Activated T-cell treated with anti-CD3 and anti-CD28 coated beads for 24 hours (primary cell): Measurements from ENCODE around the gene SH3D21.

Experiments
- DNase-seq: peaks from one replicate; pipeline ENCODE4 v3.0.0-alpha.2; 2020; ENCODE audit warnings: low read depth

The SH3D21 gene

DNA sequence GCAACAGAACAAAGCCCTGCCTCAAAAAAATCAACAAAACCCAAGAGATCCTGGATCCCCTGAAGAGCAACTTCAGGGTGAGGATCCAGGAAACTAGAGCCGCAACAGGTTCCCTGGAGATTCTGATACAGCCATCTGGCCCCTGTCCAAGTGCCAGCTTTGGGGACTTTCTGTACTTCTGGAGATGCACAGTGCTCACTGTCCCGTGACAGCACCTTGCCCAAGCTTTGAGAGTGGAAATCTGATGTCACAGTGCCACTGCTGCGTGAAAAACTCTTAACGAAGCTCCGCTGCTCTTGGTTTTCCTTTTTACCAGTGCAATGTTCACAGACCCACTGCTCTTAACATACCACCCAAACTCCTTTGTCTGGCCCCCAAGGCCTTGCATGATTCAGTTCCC, 53.2 kb downstream of the SH3D21 start:
- DNase-seq, result no peak

DNA sequence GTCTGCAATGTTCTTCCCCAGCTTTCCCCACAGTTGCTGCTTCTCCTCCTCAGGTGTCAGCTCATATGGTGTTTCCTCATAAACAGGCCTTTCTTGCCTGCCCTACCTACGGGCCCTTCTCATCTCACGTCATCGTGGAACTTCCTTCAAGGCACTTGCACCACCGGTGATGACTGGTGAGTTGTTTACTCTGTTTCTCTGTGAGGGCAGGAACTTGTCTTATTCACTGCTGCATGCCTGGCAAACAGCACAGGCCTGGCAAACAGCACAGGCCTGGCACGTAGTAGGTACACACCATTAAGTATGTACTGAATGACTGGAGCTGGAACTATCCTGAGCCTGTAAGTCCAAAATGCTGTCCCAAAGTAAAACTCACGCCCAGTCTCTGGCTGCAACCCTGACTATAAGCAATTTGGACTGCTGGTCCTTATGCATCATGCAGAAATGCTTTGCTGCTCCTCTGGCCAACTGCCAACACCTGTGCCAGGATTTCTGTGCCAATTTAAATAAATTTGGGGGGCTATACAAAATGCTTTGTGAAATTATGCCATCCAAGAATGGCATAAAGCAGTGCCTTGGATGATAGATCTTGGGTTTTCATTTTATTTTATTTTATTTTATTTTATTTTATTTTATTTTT, 53.9 kb downstream of the SH3D21 start:
- no peak for DNase-seq

DNA sequence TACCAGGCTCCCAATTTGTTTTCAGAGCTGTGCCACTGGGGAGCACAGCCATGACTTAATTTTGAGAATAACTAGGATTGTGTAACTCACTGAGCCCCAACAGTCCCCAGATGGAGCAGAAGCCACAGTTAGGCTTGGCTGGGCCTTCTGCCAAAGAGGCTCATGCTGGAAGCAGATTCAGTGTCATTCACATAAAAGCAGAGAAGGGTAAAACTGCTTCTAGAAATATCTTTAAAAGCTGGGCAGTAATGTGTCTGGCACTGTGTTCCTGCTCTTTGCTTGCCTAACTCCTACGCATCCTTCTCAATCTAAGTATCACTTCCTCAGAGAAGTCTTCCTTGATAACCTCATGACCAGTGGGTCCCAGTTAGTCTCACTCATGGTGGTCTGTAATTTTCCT, 59.2 kb downstream of the SH3D21 start:
- no peak for DNase-seq

DNA sequence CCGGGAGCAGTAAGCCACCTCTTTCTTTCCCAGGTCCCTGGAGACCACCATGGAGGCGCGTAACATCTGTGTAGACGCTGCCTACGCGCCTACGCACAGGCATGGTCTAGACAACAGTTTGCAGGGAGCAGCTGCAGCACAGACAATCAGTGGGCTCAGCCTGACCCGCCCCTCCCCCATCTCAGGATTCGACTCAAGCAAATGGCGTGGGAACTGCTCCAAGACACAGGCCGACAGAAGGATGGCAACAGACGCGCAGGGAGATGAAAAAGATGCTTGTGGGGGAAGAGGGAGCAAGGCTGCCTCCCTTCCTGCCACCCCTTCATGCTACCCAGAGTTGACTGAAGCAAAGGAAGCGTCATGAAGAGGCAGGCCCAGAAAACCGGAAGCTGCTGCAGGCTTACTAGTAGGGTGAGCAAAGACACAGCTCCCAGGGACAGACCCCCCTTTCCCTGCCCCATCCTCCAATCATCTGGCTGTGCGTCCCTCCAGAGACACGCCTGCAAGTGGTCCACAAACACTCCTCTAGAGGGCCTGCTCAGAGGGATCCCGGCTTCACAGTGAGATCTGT, 60.0 kb downstream of the SH3D21 start:
- peak; percentile 25 for DNase-seq

DNA sequence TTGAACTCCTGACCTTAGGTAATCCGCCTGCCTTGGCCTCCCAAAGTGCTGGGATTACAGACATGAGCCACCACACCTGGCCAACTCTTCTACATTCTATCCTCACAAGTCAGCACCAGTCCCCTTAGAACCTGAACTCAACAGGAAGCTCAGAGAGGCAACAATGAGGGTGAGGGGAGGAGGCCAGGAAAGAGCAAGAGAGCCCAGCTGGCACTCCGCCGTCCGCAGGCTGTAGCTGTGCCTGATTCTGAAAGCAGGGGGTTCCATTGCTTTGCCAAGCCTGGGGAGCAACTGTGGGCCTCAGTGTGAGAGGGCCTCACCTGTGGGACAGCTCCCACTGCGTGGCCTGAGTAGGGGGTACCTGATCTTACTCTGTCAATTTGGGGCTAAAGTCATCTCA, 60.9 kb downstream of the SH3D21 start:
- DNase-seq, result no peak

DNA sequence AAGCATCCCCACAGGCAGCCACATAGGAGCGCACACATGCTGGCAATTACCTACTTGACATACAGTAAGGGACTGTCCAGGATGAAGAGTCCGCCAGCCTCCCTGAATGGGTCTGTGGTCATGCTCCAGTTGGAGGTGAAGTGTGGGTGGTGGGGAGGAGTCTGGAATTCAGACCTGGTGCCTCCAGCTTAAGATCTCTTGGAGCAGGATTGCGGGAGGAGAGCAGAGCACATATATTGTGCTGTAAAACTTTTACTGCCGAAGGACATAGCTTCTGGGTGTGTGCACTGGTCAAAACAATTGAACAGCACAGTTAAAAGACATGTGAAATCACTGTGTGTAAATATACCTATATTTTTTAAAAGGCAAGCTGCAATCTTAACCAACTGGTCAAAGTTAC, 61.6 kb downstream of the SH3D21 start:
- no peak for DNase-seq

DNA sequence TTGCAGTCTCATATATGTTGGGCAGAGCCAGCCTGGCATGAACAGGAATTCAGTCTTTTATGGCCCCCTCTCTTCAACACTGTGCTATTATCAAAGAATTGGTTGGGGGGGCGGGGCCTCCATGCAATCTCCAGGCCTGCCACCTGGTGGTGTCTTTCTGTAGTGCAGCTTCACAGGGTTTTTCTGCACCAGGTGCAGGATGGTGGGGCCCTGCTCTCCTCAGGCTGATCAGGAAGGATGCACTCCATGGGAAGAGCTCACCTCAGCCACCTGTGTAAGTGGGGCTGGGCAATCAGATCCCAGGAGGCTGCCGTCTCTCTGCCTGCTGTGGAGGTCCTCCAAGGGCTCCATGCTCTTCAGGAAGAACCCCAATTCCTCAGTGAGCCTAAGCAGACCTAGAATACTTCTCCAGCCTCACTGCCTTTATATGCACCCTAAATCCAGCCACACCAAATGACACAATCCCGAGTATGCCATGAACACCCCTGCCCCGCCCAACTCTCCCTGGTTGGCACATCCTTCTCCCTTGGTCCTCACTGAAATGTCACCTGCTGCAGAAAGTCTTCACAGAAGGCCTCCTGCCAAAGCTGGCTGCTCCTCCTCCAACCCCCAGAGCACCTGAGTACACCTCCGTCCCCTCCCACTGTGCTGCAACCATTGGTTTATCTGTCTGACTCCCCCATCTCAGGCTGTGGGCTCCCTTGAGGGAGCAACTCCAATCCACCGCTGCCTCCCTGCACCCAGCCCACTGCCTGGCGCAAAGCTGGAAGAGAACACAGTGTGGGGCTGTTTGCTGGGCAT, 63.1 kb downstream of the SH3D21 start:
- peak; percentile 72 for DNase-seq
